HEK293 (cell line): ENCODE measurements around the gene BCAT1.

Source experiments
- CTCF ChIA-PET: fragments of 350-600 bp; formaldehyde crosslinking; extraction: SDS; loops from one replicate; lab custom pipeline; 2021; ENCODE audit warnings: antibody characterized with exemption; lab: Yijun Ruan, JAX
- POLR2A ChIA-PET: fragments of 300-600 bp; formaldehyde crosslinking; extraction: SDS; loops from one replicate; lab custom pipeline; 2020; ENCODE audit warnings: antibody characterized with exemption, inconsistent platforms; lab: Yijun Ruan, JAX
- H3K27ac ChIP-seq: fragments of 200-500 bp; sonication (Bioruptor generic); 2 replicates; pipeline ENCODE4 v1.5.1; 2014; ENCODE audit warnings: low read depth, low read length, control low read depth, inconsistent platforms; ENCODE audit errors: extremely low read depth
- H3K36me3 ChIP-seq, 2 experiments: fragments of 200-500 bp in 1 of 2; sonication (Bioruptor generic) in 1 of 2; 1 replicate in 1 of 2; 2 replicates in 1 of 2; pipeline ENCODE4 v1.5.1; 2014 to 2017; ENCODE audit warnings: inconsistent platforms in 2 of 2, low read length in 2 of 2; ENCODE audit not compliant: control insufficient read depth in 2 of 2, insufficient read depth in 1 of 2
- H3K4me1 ChIP-seq: fragments of 200-500 bp; sonication (Bioruptor generic); 2 replicates; pipeline ENCODE4 v1.5.1; 2014; ENCODE audit warnings: mild to moderate bottlenecking, low read length, inconsistent platforms; ENCODE audit not compliant: control insufficient read depth, insufficient read depth
- H3K4me3 ChIP-seq: 2 replicates; pipeline ENCODE4 v1.5.1; 2011; ENCODE audit warnings: low read depth, mild to moderate bottlenecking, control low read depth, low read length, moderate library complexity
- H3K9me3 ChIP-seq: fragments of 200-500 bp; sonication (Bioruptor generic); 2 replicates; pipeline ENCODE4 v1.5.1; 2014; ENCODE audit warnings: low read depth, low read length, inconsistent platforms; ENCODE audit not compliant: control insufficient read depth, insufficient read depth
- HOXC10 ChIP-seq: sonication (generic); formaldehyde crosslinking; IDR thresholded peaks from 2 replicates; pipeline ENCODE4 v1.8.1; 2023; ENCODE audit warnings: mild to moderate bottlenecking, missing genetic modification reagents
- KLF16 ChIP-seq: fragments of 450-650 bp; formaldehyde crosslinking; IDR thresholded peaks from 2 replicates; pipeline ENCODE4 v1.5.1; 2017; ENCODE audit warnings: missing biosample characterization, missing genetic modification characterization
- PRDM10 ChIP-seq: fragments of 450-650 bp; formaldehyde crosslinking; IDR thresholded peaks from 2 replicates; pipeline ENCODE4 v1.5.1; 2016; ENCODE audit warnings: missing biosample characterization, missing genetic modification characterization
- RBAK ChIP-seq: fragments of 450-650 bp; formaldehyde crosslinking; IDR thresholded peaks from 2 replicates; pipeline ENCODE4 v1.5.1; 2016; ENCODE audit warnings: missing biosample characterization, missing genetic modification characterization
- SCRT1 ChIP-seq: fragments of 450-650 bp; formaldehyde crosslinking; IDR thresholded peaks from 2 replicates; pipeline ENCODE4 v1.5.1; 2016; ENCODE audit warnings: missing biosample characterization, missing genetic modification characterization, borderline replicate concordance
- ZFP37 ChIP-seq: fragments of 450-650 bp; formaldehyde crosslinking; IDR thresholded peaks from 2 replicates; pipeline ENCODE4 v1.5.1; 2016; ENCODE audit warnings: missing biosample characterization, missing genetic modification characterization
- ZNF23 ChIP-seq: fragments of 450-650 bp; formaldehyde crosslinking; IDR thresholded peaks from 2 replicates; pipeline ENCODE4 v1.5.1; 2016; ENCODE audit warnings: missing biosample characterization, missing genetic modification characterization, borderline replicate concordance
- ZNF280D ChIP-seq: fragments of 450-650 bp; formaldehyde crosslinking; IDR thresholded peaks from 2 replicates; pipeline ENCODE4 v1.5.1; 2016; ENCODE audit warnings: missing biosample characterization, missing genetic modification characterization
- ZNF341 ChIP-seq: fragments of 450-650 bp; formaldehyde crosslinking; IDR thresholded peaks from 2 replicates; pipeline ENCODE4; 2016; ENCODE audit warnings: low read depth, missing biosample characterization, missing genetic modification characterization
- ZNF416 ChIP-seq: fragments of 450-650 bp; formaldehyde crosslinking; IDR thresholded peaks from 2 replicates; pipeline ENCODE4 v1.5.1; 2016; ENCODE audit warnings: missing biosample characterization, missing genetic modification characterization
- ZNF501 ChIP-seq: fragments of 450-650 bp; formaldehyde crosslinking; IDR thresholded peaks from 2 replicates; pipeline ENCODE4 v1.5.1; 2016; ENCODE audit warnings: missing biosample characterization, missing genetic modification characterization
- ZNF510 ChIP-seq: fragments of 450-650 bp; formaldehyde crosslinking; IDR thresholded peaks from 2 replicates; pipeline ENCODE4 v1.5.1; 2018; ENCODE audit warnings: mild to moderate bottlenecking, missing genetic modification characterization, missing biosample characterization; ENCODE audit not compliant: insufficient replicate concordance
- ZNF610 ChIP-seq: fragments of 450-650 bp; formaldehyde crosslinking; IDR thresholded peaks from 2 replicates; pipeline ENCODE4 v1.5.1; 2016; ENCODE audit warnings: missing biosample characterization, missing genetic modification characterization, borderline replicate concordance
- ZNF621 ChIP-seq: fragments of 450-650 bp; formaldehyde crosslinking; IDR thresholded peaks from 2 replicates; pipeline ENCODE4 v1.5.1; 2017; ENCODE audit warnings: missing biosample characterization, missing genetic modification characterization
- ZNF785 ChIP-seq: fragments of 450-650 bp; formaldehyde crosslinking; IDR thresholded peaks from 2 replicates; pipeline ENCODE4 v1.5.1; 2016; ENCODE audit warnings: missing biosample characterization, missing genetic modification characterization
- ZSCAN16 ChIP-seq: fragments of 450-650 bp; formaldehyde crosslinking; IDR thresholded peaks from 2 replicates; pipeline ENCODE4 v1.5.1; 2016; ENCODE audit warnings: missing biosample characterization, missing genetic modification characterization
- TF ChIP-seq, protein P1 (sequence below): fragments of 450-650 bp; formaldehyde crosslinking; IDR thresholded peaks from 2 replicates; pipeline ENCODE4 v1.5.1; 2017; ENCODE audit warnings: missing biosample characterization, missing genetic modification characterization
- TF ChIP-seq, protein P2 (sequence below): fragments of 450-650 bp; formaldehyde crosslinking; IDR thresholded peaks from 2 replicates; pipeline ENCODE4 v1.5.0; 2017; ENCODE audit warnings: missing biosample characterization, missing genetic modification characterization, borderline replicate concordance

Gene BCAT1

GRCh38 chr12:24777359-24777758, 171.5 kb downstream of the BCAT1 start:
- ChIA-PET CTCF (interaction anchor here (0.7 to 0.9 kb wide), 2 partner anchors 25 to 674 kb away, joined by 3 read pairs; no protein-coding TSS in a partner anchor), POLR2A (no interaction called here)
- no peaks in the 10 kb centered on the region for H3K36me3 ChIP-seq
- TF ChIP-seq, protein P1, sequence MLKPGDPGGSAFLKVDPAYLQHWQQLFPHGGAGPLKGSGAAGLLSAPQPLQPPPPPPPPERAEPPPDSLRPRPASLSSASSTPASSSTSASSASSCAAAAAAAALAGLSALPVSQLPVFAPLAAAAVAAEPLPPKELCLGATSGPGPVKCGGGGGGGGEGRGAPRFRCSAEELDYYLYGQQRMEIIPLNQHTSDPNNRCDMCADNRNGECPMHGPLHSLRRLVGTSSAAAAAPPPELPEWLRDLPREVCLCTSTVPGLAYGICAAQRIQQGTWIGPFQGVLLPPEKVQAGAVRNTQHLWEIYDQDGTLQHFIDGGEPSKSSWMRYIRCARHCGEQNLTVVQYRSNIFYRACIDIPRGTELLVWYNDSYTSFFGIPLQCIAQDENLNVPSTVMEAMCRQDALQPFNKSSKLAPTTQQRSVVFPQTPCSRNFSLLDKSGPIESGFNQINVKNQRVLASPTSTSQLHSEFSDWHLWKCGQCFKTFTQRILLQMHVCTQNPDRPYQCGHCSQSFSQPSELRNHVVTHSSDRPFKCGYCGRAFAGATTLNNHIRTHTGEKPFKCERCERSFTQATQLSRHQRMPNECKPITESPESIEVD = no peak
- no peak for TF ChIP-seq ZNF785
- TF ChIP-seq ZNF501 (tag by site-specific recombination) = no peak
- no peak for TF ChIP-seq ZNF416 (tag by site-specific recombination)
- TF ChIP-seq ZNF621 (tag by site-specific recombination) = no peak
- TF ChIP-seq ZNF280D (tag by site-specific recombination) = no peak
- no peak for TF ChIP-seq RBAK (tag by site-specific recombination)
- TF ChIP-seq ZFP37 (tag by site-specific recombination) = no peak
- no peak for TF ChIP-seq HOXC10 (CRISPR knock-in tag)
- TF ChIP-seq ZNF510 (tag by site-specific recombination) = no peak
- no peak for TF ChIP-seq ZNF610 (tag by site-specific recombination)
- TF ChIP-seq, protein P2, sequence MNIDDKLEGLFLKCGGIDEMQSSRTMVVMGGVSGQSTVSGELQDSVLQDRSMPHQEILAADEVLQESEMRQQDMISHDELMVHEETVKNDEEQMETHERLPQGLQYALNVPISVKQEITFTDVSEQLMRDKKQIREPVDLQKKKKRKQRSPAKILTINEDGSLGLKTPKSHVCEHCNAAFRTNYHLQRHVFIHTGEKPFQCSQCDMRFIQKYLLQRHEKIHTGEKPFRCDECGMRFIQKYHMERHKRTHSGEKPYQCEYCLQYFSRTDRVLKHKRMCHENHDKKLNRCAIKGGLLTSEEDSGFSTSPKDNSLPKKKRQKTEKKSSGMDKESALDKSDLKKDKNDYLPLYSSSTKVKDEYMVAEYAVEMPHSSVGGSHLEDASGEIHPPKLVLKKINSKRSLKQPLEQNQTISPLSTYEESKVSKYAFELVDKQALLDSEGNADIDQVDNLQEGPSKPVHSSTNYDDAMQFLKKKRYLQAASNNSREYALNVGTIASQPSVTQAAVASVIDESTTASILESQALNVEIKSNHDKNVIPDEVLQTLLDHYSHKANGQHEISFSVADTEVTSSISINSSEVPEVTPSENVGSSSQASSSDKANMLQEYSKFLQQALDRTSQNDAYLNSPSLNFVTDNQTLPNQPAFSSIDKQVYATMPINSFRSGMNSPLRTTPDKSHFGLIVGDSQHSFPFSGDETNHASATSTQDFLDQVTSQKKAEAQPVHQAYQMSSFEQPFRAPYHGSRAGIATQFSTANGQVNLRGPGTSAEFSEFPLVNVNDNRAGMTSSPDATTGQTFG (tag by site-specific recombination) = no peak
- no peak for TF ChIP-seq ZNF23 (tag by site-specific recombination)
- no peak for TF ChIP-seq PRDM10 (tag by site-specific recombination)
- no peaks in the 10 kb centered on the region for H3K4me1 ChIP-seq
- H3K27ac ChIP-seq = no peak overlapping the region
- H3K9me3 ChIP-seq = no peaks in the 10 kb centered on the region
- no peak overlapping the region for H3K4me3 ChIP-seq

- no peaks in the 10 kb centered on the region for H3K4me1 ChIP-seq
- TF ChIP-seq ZNF341 = no peak
- TF ChIP-seq ZSCAN16 (tag by site-specific recombination) = no peak
- TF ChIP-seq, protein P1 = no peak
- no peak for TF ChIP-seq SCRT1
- TF ChIP-seq KLF16 (tag by site-specific recombination) = no peak
- CTCF ChIA-PET = interaction anchor here (0.7 to 0.9 kb wide), 4 partner anchors 14 to 674 kb away, joined by 3 to 5 read pairs (median 3); no protein-coding TSS in a partner anchor
- no peaks in the 10 kb centered on the region for H3K9me3 ChIP-seq
- no peak overlapping the region for H3K27ac ChIP-seq
- no peak overlapping the region for H3K4me3 ChIP-seq
- POLR2A ChIA-PET = no interaction called here
- no peaks in the 10 kb centered on the region for H3K36me3 ChIP-seq
These were observed 172.0 kb downstream of the BCAT1 start for GRCh38 chr12:24776861-24777260.
